Breast epithelium (tissue), 3 donors: Measurements from ENCODE around the gene OCEL1.

Experiments used
- POLR2A ChIP-seq: fragments of 450-650 bp; IDR thresholded peaks from one replicate; pipeline ENCODE4 v1.6.1; 2016; ENCODE audit warnings: antibody characterized with exemption, mild to moderate bottlenecking, moderate library complexity
- TF ChIP-seq, protein P1 (sequence below), 3 donors: fragments of 450-650 bp; IDR thresholded peaks; one replicate each; pipeline ENCODE4 v1.5.1; 2016 to 2017; ENCODE audit warnings: antibody characterized with exemption in 3 of 3, mild to moderate bottlenecking in 3 of 3, moderate library complexity in 3 of 3

GRCh38 chr19:17237747-17238706 is 12.0 kb downstream of the OCEL1 start:
- TF ChIP-seq, protein P1, sequence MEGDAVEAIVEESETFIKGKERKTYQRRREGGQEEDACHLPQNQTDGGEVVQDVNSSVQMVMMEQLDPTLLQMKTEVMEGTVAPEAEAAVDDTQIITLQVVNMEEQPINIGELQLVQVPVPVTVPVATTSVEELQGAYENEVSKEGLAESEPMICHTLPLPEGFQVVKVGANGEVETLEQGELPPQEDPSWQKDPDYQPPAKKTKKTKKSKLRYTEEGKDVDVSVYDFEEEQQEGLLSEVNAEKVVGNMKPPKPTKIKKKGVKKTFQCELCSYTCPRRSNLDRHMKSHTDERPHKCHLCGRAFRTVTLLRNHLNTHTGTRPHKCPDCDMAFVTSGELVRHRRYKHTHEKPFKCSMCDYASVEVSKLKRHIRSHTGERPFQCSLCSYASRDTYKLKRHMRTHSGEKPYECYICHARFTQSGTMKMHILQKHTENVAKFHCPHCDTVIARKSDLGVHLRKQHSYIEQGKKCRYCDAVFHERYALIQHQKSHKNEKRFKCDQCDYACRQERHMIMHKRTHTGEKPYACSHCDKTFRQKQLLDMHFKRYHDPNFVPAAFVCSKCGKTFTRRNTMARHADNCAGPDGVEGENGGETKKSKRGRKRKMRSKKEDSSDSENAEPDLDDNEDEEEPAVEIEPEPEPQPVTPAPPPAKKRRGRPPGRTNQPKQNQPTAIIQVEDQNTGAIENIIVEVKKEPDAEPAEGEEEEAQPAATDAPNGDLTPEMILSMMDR (IDR thresholded peaks at IDR 0.05): no peak
- TF ChIP-seq POLR2A: no peak
